ENCODE data around the gene CSNK1E.
"Not testable (repeated sequence)": the region's sequence is repeated elsewhere in the genome, so short reads cannot be mapped to it uniquely, and the experiment has no call there.

CSNK1E gene

GRCh38 chr22:38317122-38317994, at the start of gene CSNK1E:
TSS of gene CSNK1E (minus strand) at chr22:38317433. CDS start at chr22:38314157, 3,276 bp downstream.
- peak; percentile 60 to 62 for DNase-seq (ENCODE audit: low read depth in 2 of 2)

GRCh38 chr22:38365829-38366228, 48.6 kb upstream of the CSNK1E start:
- DNase-seq (ENCODE audit: low read depth in 2 of 2): not testable (repeated sequence)

- not testable (repeated sequence) for DNase-seq (ENCODE audit: low read depth in 2 of 2)
Observed at GRCh38 chr22:38365174-38365573, 47.9 kb upstream of the CSNK1E start.

- DNase-seq (ENCODE audit: low read depth in 2 of 2): not testable (repeated sequence)
Observed at GRCh38 chr22:38360560-38360959, 43.3 kb upstream of the CSNK1E start.

- DNase-seq (ENCODE audit: low read depth in 2 of 2): not testable (repeated sequence)
Observed at GRCh38 chr22:38359817-38360216, 42.6 kb upstream of the CSNK1E start.

GRCh38 chr22:38357971-38358370, 40.7 kb upstream of the CSNK1E start:
- not testable (repeated sequence) for DNase-seq (ENCODE audit: low read depth in 2 of 2)

GRCh38 chr22:38355275-38355674, 38.0 kb upstream of the CSNK1E start:
- DNase-seq (ENCODE audit: low read depth in 2 of 2): no peak

- no peak for DNase-seq (ENCODE audit: low read depth in 2 of 2)
Observed at GRCh38 chr22:38353701-38354100, 36.5 kb upstream of the CSNK1E start.

- DNase-seq (ENCODE audit: low read depth in 2 of 2): peak; percentile 58 to 60
Observed at GRCh38 chr22:38353142-38353629, 36.0 kb upstream of the CSNK1E start.

- DNase-seq (ENCODE audit: low read depth in 2 of 2): no peak
Observed at GRCh38 chr22:38352436-38352835, 35.2 kb upstream of the CSNK1E start.

- no peak for DNase-seq (ENCODE audit: low read depth in 2 of 2)
Observed at GRCh38 chr22:38350444-38351359, 33.5 kb upstream of the CSNK1E start.

GRCh38 chr22:38348751-38349496, 31.7 kb upstream of the CSNK1E start:
- no peak for DNase-seq (ENCODE audit: low read depth in 2 of 2)

- no peak for DNase-seq (ENCODE audit: low read depth in 2 of 2)
Observed at GRCh38 chr22:38347944-38348750, 30.9 kb upstream of the CSNK1E start.

GRCh38 chr22:38347181-38347943, 30.1 kb upstream of the CSNK1E start:
- DNase-seq (ENCODE audit: low read depth in 2 of 2): no peak

- DNase-seq (ENCODE audit: low read depth in 2 of 2): no peak
Observed at GRCh38 chr22:38346506-38346905, 29.3 kb upstream of the CSNK1E start.

- DNase-seq (ENCODE audit: low read depth in 2 of 2): no peak
Observed at GRCh38 chr22:38345782-38346181, 28.5 kb upstream of the CSNK1E start.

- DNase-seq (ENCODE audit: low read depth in 2 of 2): not testable (repeated sequence)
Observed at GRCh38 chr22:38339893-38340292, 22.7 kb upstream of the CSNK1E start.

GRCh38 chr22:38338772-38339379, 21.6 kb upstream of the CSNK1E start:
- no peak for DNase-seq (ENCODE audit: low read depth in 2 of 2)

- no peak for DNase-seq (ENCODE audit: low read depth in 2 of 2)
Observed at GRCh38 chr22:38336699-38337098, 19.5 kb upstream of the CSNK1E start.

Measured in stimulated activated CD8-positive, alpha-beta memory T cell treated with anti-CD3 and anti-CD28 coated beads, Interleukin-2, amount 100 ng/mL, for 48 hours (primary cell).